AG04450 (cell line): Measurements from ENCODE around the gene MRPL55. TPM values are rescaled to one million over a fixed set of nuclear protein-coding genes. Genes with fewer than 3 reads are reported as not detected.
A peak's percentile ranks its signal among the peaks of the same experiment; 100 is the strongest.

Experiments
- CTCF ChIA-PET: fragments of 300-600, 350-600 bp; formaldehyde crosslinking; extraction: SDS; loops from one replicate; lab custom pipeline; 2022; ENCODE audit warnings: antibody characterized with exemption, inconsistent platforms; lab: Charles Lee
- POLR2A ChIA-PET: fragments of 350-600 bp; formaldehyde crosslinking; extraction: SDS; loops from one replicate; lab custom pipeline; 2021; ENCODE audit warnings: antibody characterized with exemption, inconsistent platforms; lab: Yijun Ruan, JAX
- DNase-seq: peaks from one replicate; pipeline ENCODE4 v3.0.0-alpha.2; 2011; ENCODE audit warnings: low read depth, low spot score
- H3K27ac ChIP-seq: one replicate; pipeline ENCODE4 v1.5.1; 2012; ENCODE audit warnings: low read depth, low read length, control low read depth
- H3K27me3 ChIP-seq: one replicate; pipeline ENCODE4 v1.6.0; 2012; ENCODE audit warnings: low read length; ENCODE audit not compliant: control insufficient read depth, insufficient read depth
- H3K4me3 ChIP-seq: 2 replicates; pipeline ENCODE4 v1.5.1; 2011; ENCODE audit warnings: mild to moderate bottlenecking, low read depth, low read length, control low read depth
- H3K9me3 ChIP-seq: 2 replicates; pipeline ENCODE4 v1.5.1; 2012; ENCODE audit warnings: low read length; ENCODE audit not compliant: control insufficient read depth, insufficient read depth
- CTCF ChIP-seq: IDR thresholded peaks from 2 replicates; pipeline ENCODE4 v1.5.1; 2011; ENCODE audit warnings: low read depth, low read length, control low read depth, inconsistent platforms
- polyA plus RNA-seq: library from polyadenylated mRNA; depleted of rRNA; stranded (reverse); fragments of >200 nt; gene quantifications from 2 replicates; pipeline ENCODE4 v1.2.3, GENCODE V29; 2011

MRPL55 gene
- polyA plus RNA-seq, 1 experiment: 33.4 TPM

GRCh38 chr1:228073857-228074545 is 35.1 kb downstream of the MRPL55 start:
- Histone ChIP-seq H3K27me3 (peaks cover 14% of the 10 kb centered on the region), H3K9me3 (no peaks in the 10 kb centered on the region; the same call in 1 of the 2 replicates), H3K27ac (no peak overlapping the region), H3K4me3 (no peak overlapping the region)
- peak; percentile 4; the same call in 1 of the 2 replicates for TF ChIP-seq CTCF
- no peak for DNase-seq
- ChIA-PET POLR2A (no interaction called here), CTCF (no interaction called here)

DNA sequence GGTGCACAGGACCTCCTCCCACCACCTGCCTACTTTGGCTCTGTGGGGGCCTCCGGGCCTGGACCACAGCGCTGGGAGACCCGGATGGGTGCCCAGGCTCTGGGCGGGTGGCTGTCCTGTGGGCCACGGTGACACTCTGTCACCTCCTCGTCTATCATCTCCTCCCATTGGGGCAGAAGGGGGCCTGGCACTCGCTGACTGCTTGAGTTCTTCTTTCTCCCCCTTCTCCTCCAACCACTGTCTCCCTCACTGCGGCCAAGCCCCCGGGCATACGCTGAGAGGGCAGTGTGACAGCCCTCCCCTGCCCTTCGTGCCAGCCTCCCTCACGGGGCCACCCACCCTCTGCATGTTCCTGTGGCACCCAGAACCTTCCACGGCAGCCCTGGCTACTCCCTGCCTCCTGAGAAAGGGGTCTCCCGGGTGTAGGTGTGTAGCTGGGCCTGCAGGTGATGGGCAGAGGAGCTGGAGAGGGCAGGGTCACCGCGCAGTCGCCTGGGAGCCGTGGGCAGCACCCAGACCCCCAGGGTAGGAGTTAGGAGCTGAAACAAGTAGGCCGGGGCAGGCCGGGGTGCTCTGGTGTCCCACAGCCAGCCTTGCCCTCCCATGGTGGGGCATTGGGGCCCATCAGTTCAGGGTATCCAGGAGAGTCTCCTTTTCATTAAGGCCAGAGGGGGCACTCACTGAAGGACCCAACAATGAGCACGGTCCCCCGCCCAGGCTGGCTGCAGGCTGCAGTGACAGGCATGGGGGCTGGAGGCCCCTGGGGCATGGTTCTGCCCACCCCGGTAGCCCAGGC is 35.8 kb downstream of the MRPL55 start:
- Histone ChIP-seq H3K4me3 (no peak overlapping the region), H3K9me3 (no peaks in the 10 kb centered on the region; the same call in 1 of the 2 replicates), H3K27ac (no peak overlapping the region), H3K27me3 (peaks cover 14% of the 10 kb centered on the region)
- ChIA-PET CTCF (no interaction called here), POLR2A (no interaction called here)
- DNase-seq: no peak
- TF ChIP-seq CTCF: no peak

GRCh38 chr1:228072658-228073043 is 36.4 kb downstream of the MRPL55 start:
- no peak for TF ChIP-seq CTCF
- ChIA-PET POLR2A (no interaction called here), CTCF (no interaction called here)

GRCh38 chr1:228071839-228072657 is 37.1 kb downstream of the MRPL55 start:
- no peak overlapping the region for H3K27ac ChIP-seq
- POLR2A ChIA-PET: no interaction called here
- peaks cover 20% of the 10 kb centered on the region for H3K27me3 ChIP-seq
- TF ChIP-seq CTCF: no peak
- CTCF ChIA-PET: no interaction called here
- H3K4me3 ChIP-seq: no peak overlapping the region
- no peak for DNase-seq
- H3K9me3 ChIP-seq: no peaks in the 10 kb centered on the region; the same call in 1 of the 2 replicates

More at GRCh38 chr1:228072658-228073043, 36.4 kb downstream of the MRPL55 start:
- Histone ChIP-seq H3K4me3 (no peak overlapping the region), H3K27me3 (peaks cover 16% of the 10 kb centered on the region), H3K27ac (no peak overlapping the region), H3K9me3 (no peaks in the 10 kb centered on the region; the same call in 1 of the 2 replicates)
- DNase-seq: no peak
